CD4-positive, alpha-beta T cell treated with Interleukin-6 at 100 ng/mL for 8 hours (primary cell): ENCODE results near the gene ANO6.
"Not testable (repeated sequence)": the region's sequence is repeated elsewhere in the genome, so short reads cannot be mapped to it uniquely, and the experiment has no call there.

Experiments used
- DNase-seq: peaks from one replicate; pipeline ENCODE4 v3.0.0-alpha.2; 2020; ENCODE audit warnings: mixed read lengths, low spot score

Gene ANO6

GRCh38 chr12:45236383-45236782, 20.5 kb downstream of the ANO6 start:
- not testable (repeated sequence) for DNase-seq

GRCh38 chr12:45242180-45242579, 26.3 kb downstream of the ANO6 start:
- no peak for DNase-seq

- no peak for DNase-seq
These were observed 28.1 kb downstream of the ANO6 start for GRCh38 chr12:45243963-45244362.

GRCh38 chr12:45244561-45245343, 28.9 kb downstream of the ANO6 start:
- no peak for DNase-seq

GRCh38 chr12:45246236-45246635, 30.3 kb downstream of the ANO6 start:
- no peak for DNase-seq

GRCh38 chr12:45247589-45247988, 31.7 kb downstream of the ANO6 start:
- no peak for DNase-seq

- no peak for DNase-seq
These were observed 32.2 kb downstream of the ANO6 start for GRCh38 chr12:45248095-45248494.

GRCh38 chr12:45254254-45254653, 38.4 kb downstream of the ANO6 start:
- DNase-seq: no peak

- DNase-seq: no peak
These were observed 40.8 kb downstream of the ANO6 start for GRCh38 chr12:45256721-45257120.

- DNase-seq: no peak
These were observed 41.5 kb downstream of the ANO6 start for GRCh38 chr12:45257185-45257930.

- DNase-seq: no peak
These were observed 43.8 kb downstream of the ANO6 start for GRCh38 chr12:45259675-45260074.

- no peak for DNase-seq
These were observed 44.4 kb downstream of the ANO6 start for GRCh38 chr12:45260104-45260815.

GRCh38 chr12:45260854-45261253, 45.0 kb downstream of the ANO6 start:
- no peak for DNase-seq

- DNase-seq: not testable (repeated sequence)
These were observed 46.3 kb downstream of the ANO6 start for GRCh38 chr12:45262185-45262584.

- DNase-seq: no peak
These were observed 47.7 kb downstream of the ANO6 start for GRCh38 chr12:45263587-45263986.

- no peak for DNase-seq
These were observed 52.9 kb downstream of the ANO6 start for GRCh38 chr12:45268672-45269411.

- DNase-seq: no peak
These were observed 53.5 kb downstream of the ANO6 start for GRCh38 chr12:45269412-45269751.

GRCh38 chr12:45270951-45271350, 55.1 kb downstream of the ANO6 start:
- no peak for DNase-seq

GRCh38 chr12:45273717-45274271, 57.9 kb downstream of the ANO6 start:
- no peak for DNase-seq

GRCh38 chr12:45276154-45276755, 60.4 kb downstream of the ANO6 start:
- no peak for DNase-seq

- no peak for DNase-seq
These were observed 62.6 kb downstream of the ANO6 start for GRCh38 chr12:45278447-45278846.
